CD4-positive, alpha-beta T cell (primary cell): ENCODE data around the gene FMN1. TPM values are rescaled to one million over a fixed set of nuclear protein-coding genes. Genes with fewer than 3 reads are reported as not detected.

Experiments
- ATAC-seq: fragments of 200-7000 bp; cut with Tn5 transposase; one replicate; pipeline ENCODE4 v1.10.0; 2022; ENCODE audit warnings: mild to moderate bottlenecking; ENCODE audit not compliant: poor library complexity
- CTCF ChIA-PET: fragments of 350-600 bp; sonication (Branson Sonifier 250); formaldehyde crosslinking; loops from one replicate; lab custom pipeline; 2021; ENCODE audit warnings: antibody characterized with exemption, inconsistent platforms; lab: Charles Lee
- POLR2A ChIA-PET: fragments of 350-600 bp; sonication (Branson Sonifier 250); formaldehyde crosslinking; loops from one replicate; lab custom pipeline; 2021; ENCODE audit warnings: antibody characterized with exemption, inconsistent platforms; lab: Charles Lee
- DNase-seq, 14 experiments: peaks; one replicate each; pipeline ENCODE4 v3.0.0-alpha.2; 2013 to 2020; ENCODE audit warnings: mixed read lengths in 2 of 14
- H3K27ac ChIP-seq, 2 donors: one replicate each; pipeline versions ENCODE4 v1.5.1 to v1.7.0; 2013; ENCODE audit warnings: low read length in 2 of 2, low read depth in 1 of 2, mild to moderate bottlenecking in 1 of 2
- H3K27me3 ChIP-seq, 2 experiments: 1 replicate in 1 of 2; 2 replicates in 1 of 2; pipeline versions ENCODE4 v1.6.1 to v1.7.0; 2013; ENCODE audit warnings: low read length in 2 of 2, control low read depth in 1 of 2, mild to moderate bottlenecking in 1 of 2, moderate library complexity in 1 of 2; ENCODE audit not compliant: insufficient read depth in 2 of 2, control insufficient read depth in 1 of 2
- H3K36me3 ChIP-seq: one replicate; pipeline ENCODE4 v1.6.1; 2013; ENCODE audit warnings: low read length, control low read depth; ENCODE audit not compliant: insufficient read depth
- H3K4me1 ChIP-seq: one replicate; pipeline ENCODE4 v1.6.1; 2013; ENCODE audit warnings: low read length, control low read depth; ENCODE audit not compliant: insufficient read depth
- H3K4me3 ChIP-seq: one replicate; pipeline ENCODE4 v1.5.1; 2013; ENCODE audit warnings: mild to moderate bottlenecking, low read length, moderate library complexity
- H3K9me3 ChIP-seq, 2 experiments: 1 replicate in 1 of 2; 2 replicates in 1 of 2; pipeline versions ENCODE4 v1.6.1 to v1.7.0; 2013; ENCODE audit warnings: low read length in 2 of 2, mild to moderate bottlenecking in 2 of 2, control low read depth in 1 of 2, moderate library complexity in 1 of 2; ENCODE audit not compliant: control insufficient read depth in 1 of 2, insufficient read depth in 1 of 2
- H3K27ac Mint-ChIP-seq: one replicate; pipeline ENCODE4 v1.8.0; 2020; ENCODE audit warnings: mixed read lengths
- H3K27me3 Mint-ChIP-seq: one replicate; pipeline ENCODE4 v1.8.0; 2021; ENCODE audit warnings: mixed read lengths
- H3K36me3 Mint-ChIP-seq: one replicate; pipeline ENCODE4 v1.8.0; 2021; ENCODE audit warnings: low read depth, mixed read lengths
- H3K4me1 Mint-ChIP-seq: one replicate; pipeline ENCODE4 v1.8.0; 2021; ENCODE audit warnings: low read depth, mixed read lengths
- H3K4me3 Mint-ChIP-seq: one replicate; pipeline ENCODE4 v1.8.0; 2020; ENCODE audit warnings: mild to moderate bottlenecking, mixed read lengths
- H3K9me3 Mint-ChIP-seq: one replicate; pipeline ENCODE4 v1.8.0; 2020; ENCODE audit warnings: mixed read lengths
- CTCF ChIP-seq: fragments of 200-600 bp; IDR thresholded peaks from one replicate; pipeline ENCODE4 v1.8.0; 2022; ENCODE audit warnings: antibody characterized with exemption, mild to moderate bottlenecking
- intact Hi-C, 2 experiments: fragments of 100-400 bp; cut with DNase I in 1 of 2; cut with micrococcal nuclease in 1 of 2; formaldehyde crosslinking; loops; one replicate each; pipeline versions ENCODE4 v1.15.1 to v1.9.0; 2023 to 2025; cut with DNase I, micrococcal nuclease
- total RNA-seq, 174 experiments: library from RNA in 2 of 174; stranded (reverse) in 2 of 174; gene quantifications; one replicate each; pipeline ENCODE4 v1.2.3 and lab custom pipeline; 2021 to 2026

Gene FMN1
- total RNA-seq, 2 experiments from 2014 or later, result 0.39 to 0.55 TPM

DNA sequence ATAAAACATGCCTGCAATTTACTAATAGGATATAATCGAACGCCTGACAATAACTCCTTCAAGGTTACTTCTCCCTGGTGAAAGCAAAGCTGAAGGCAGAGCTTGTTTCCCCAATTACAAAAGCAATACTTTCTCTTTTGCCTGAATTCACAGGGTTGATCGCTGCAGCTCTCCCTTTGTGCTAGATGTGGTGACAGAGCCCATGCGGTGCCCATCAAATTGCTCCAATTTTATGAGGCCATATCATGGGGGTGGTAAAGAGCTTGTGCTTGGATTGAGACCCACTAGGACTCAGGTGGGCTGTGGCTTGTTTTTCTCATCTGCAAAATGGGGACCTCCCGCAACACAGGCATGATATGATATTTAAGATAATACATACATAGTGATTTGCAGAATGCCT lies 333.3 kb downstream of the FMN1 start:
- Mint-ChIP-seq H3K4me1 (no peaks in the 10 kb centered on the region), H3K9me3 (no peaks in the 10 kb centered on the region), H3K36me3 (no peaks in the 10 kb centered on the region), H3K4me3 (no peak overlapping the region), H3K27me3 (no peaks in the 10 kb centered on the region), H3K27ac (no peak overlapping the region)
- CTCF ChIA-PET, result no interaction called here
- DNase-seq (no peak), ATAC-seq (no peak)
- Histone ChIP-seq H3K9me3 (no peaks in the 10 kb centered on the region), H3K4me1 (no peaks in the 10 kb centered on the region), H3K36me3 (no peaks in the 10 kb centered on the region), H3K4me3 (no peak overlapping the region), H3K27me3 (no peaks in the 10 kb centered on the region), H3K27ac (no peak overlapping the region)
- TF ChIP-seq CTCF, result no peak
- intact Hi-C loops, result no loop called here
- POLR2A ChIA-PET, result interaction anchor here (0.7 kb wide), 1 partner anchor 28 kb away, joined by 3 read pairs; no protein-coding TSS in a partner anchor

GRCh38 chr15:32859996-32860395 lies 334.5 kb downstream of the FMN1 start:
- Mint-ChIP-seq H3K9me3 (no peaks in the 10 kb centered on the region), H3K27ac (no peak overlapping the region), H3K4me3 (no peak overlapping the region), H3K4me1 (no peaks in the 10 kb centered on the region), H3K36me3 (no peaks in the 10 kb centered on the region), H3K27me3 (no peaks in the 10 kb centered on the region)
- DNase-seq (no peak), ATAC-seq (no peak)
- ChIA-PET CTCF (no interaction called here), POLR2A (no interaction called here)
- Histone ChIP-seq H3K9me3 (no peaks in the 10 kb centered on the region), H3K27me3 (no peaks in the 10 kb centered on the region), H3K36me3 (no peaks in the 10 kb centered on the region), H3K27ac (no peak overlapping the region), H3K4me1 (no peaks in the 10 kb centered on the region), H3K4me3 (no peak overlapping the region)
- TF ChIP-seq CTCF, result no peak
- intact Hi-C loops, result no loop called here

DNA sequence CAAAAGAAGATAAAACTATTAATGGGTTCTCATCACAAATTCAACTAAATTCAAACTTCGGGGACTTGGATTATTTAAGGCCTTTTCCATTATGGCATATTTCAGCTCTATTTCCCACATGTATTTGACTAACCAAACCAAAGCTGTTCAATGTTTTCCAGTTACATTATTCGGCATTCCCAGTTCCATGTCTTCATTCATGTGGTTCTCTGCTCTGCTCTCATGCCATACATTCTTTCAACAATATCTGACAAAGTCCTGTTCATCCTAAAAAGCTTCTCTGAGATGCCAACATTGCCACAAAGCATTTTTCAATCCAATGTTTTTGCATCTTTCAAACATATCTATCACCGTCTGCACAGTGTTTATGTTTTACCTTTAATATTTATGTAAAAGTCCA lies 335.3 kb downstream of the FMN1 start:
- POLR2A ChIA-PET, result no interaction called here
- no peak overlapping the region for H3K4me3 Mint-ChIP-seq
- intact Hi-C loops, result no loop called here

More for the DNA sequence above, 335.3 kb downstream of the FMN1 start:
- no peak for DNase-seq
- CTCF ChIA-PET, result no interaction called here
- no peak for TF ChIP-seq CTCF
- H3K4me1 ChIP-seq, result no peaks in the 10 kb centered on the region
- no peak overlapping the region for H3K27ac Mint-ChIP-seq
- H3K36me3 ChIP-seq, result no peaks in the 10 kb centered on the region
- H3K27me3 Mint-ChIP-seq, result no peaks in the 10 kb centered on the region
- no peak overlapping the region for H3K4me3 ChIP-seq
- H3K36me3 Mint-ChIP-seq, result no peaks in the 10 kb centered on the region
- H3K27me3 ChIP-seq, result no peaks in the 10 kb centered on the region
- H3K4me1 Mint-ChIP-seq, result no peaks in the 10 kb centered on the region
- H3K27ac ChIP-seq, result no peak overlapping the region
- H3K9me3 Mint-ChIP-seq, result no peaks in the 10 kb centered on the region
- H3K9me3 ChIP-seq, result no peaks in the 10 kb centered on the region
- no peak for ATAC-seq
